C4-2B (cell line): Measurements from ENCODE around the gene ZFYVE21.

Source experiments
- CTCF ChIP-seq: fragments of 450-650 bp; conservative IDR thresholded peaks from 2 replicates; pipeline ENCODE4 v1.5.1; 2017; ENCODE audit warnings: mild to moderate bottlenecking
- ZFX ChIP-seq: fragments of 450-650 bp; IDR thresholded peaks from 2 replicates; pipeline ENCODE4 v1.6.1; 2017

GRCh38 chr14:103694572-103695026 is 21.0 kb upstream of the ZFYVE21 start:
- TF ChIP-seq CTCF = no peak
- TF ChIP-seq ZFX = no peak
